B cell (primary cell): ENCODE results near the gene SRRM4. TPM values are rescaled to one million over a fixed set of nuclear protein-coding genes. Genes with fewer than 3 reads are reported as not detected.

Source experiments
- ATAC-seq: fragments of 200-7000 bp; cut with Tn5 transposase; one replicate; pipeline ENCODE4 v1.10.0; 2021; ENCODE audit warnings: low read depth, mild to moderate bottlenecking, moderate number of reproducible peaks, moderate library complexity
- CTCF ChIA-PET: fragments of 350-600 bp; sonication (Branson Sonifier 250); formaldehyde crosslinking; loops from one replicate; lab custom pipeline; 2021; ENCODE audit warnings: antibody characterized with exemption, inconsistent platforms; lab: Charles Lee
- POLR2A ChIA-PET: fragments of 350-600 bp; sonication (Branson Sonifier 250); formaldehyde crosslinking; loops from one replicate; lab custom pipeline; 2021; ENCODE audit warnings: antibody characterized with exemption; lab: Charles Lee
- DNase-seq: peaks from one replicate; pipeline ENCODE4 v3.0.0; 2013
- H2AFZ ChIP-seq: 2 replicates; pipeline ENCODE4 v1.6.1; 2012; ENCODE audit warnings: mild to moderate bottlenecking, low read depth, low read length; ENCODE audit not compliant: insufficient read depth, poor library complexity, severe bottlenecking
- H3K27ac ChIP-seq, 2 donors: 1 replicate in 1 of 2; 2 replicates in 1 of 2; pipeline ENCODE4 v1.5.1; 2012 to 2013; ENCODE audit warnings: low read length in 2 of 2, mild to moderate bottlenecking in 2 of 2, moderate library complexity in 1 of 2
- H3K27me3 ChIP-seq, 4 experiments: fragments of 200-600 bp in 1 of 4; sonication (generic) in 1 of 4; replicated peaks in 1 of 4; 1 replicate in 2 of 4; 2 replicates in 2 of 4; pipeline versions ENCODE4 v1.6.1 to v1.7.0; 2013 to 2016; ENCODE audit warnings: low read length in 3 of 4, mild to moderate bottlenecking in 2 of 4, mixed read lengths in 1 of 4, moderate library complexity in 1 of 4; ENCODE audit not compliant: insufficient read depth in 4 of 4, control insufficient read depth in 3 of 4; ENCODE audit errors: control extremely low read depth in 1 of 4
- H3K36me3 ChIP-seq, 2 experiments: replicated peaks in 1 of 2; 1 replicate in 1 of 2; 2 replicates in 1 of 2; pipeline versions ENCODE4 v1.6.1 to v1.7.1; 2013; ENCODE audit warnings: low read length in 1 of 2; ENCODE audit not compliant: insufficient read depth in 2 of 2, control insufficient read depth in 1 of 2; ENCODE audit errors: control extremely low read depth in 1 of 2, extremely low read depth in 1 of 2
- H3K4me1 ChIP-seq, 2 donors: fragments of 200-600 bp in 1 of 2; sonication (generic) in 1 of 2; 1 replicate in 1 of 2; 2 replicates in 1 of 2; pipeline versions ENCODE4 v1.5.1 to v1.6.1; 2013 to 2017; ENCODE audit warnings: low read length in 2 of 2; ENCODE audit not compliant: control insufficient read depth in 2 of 2, insufficient read depth in 2 of 2
- H3K4me2 ChIP-seq: replicated peaks from 2 replicates; pipeline ENCODE3; 2012; ENCODE audit warnings: mild to moderate bottlenecking, low read depth, low read length; ENCODE audit not compliant: poor library complexity, severe bottlenecking
- H3K4me3 ChIP-seq, 5 experiments: fragments of 200-600 bp in 1 of 5; sonication (generic) in 1 of 5; 1 replicate in 3 of 5; 2 replicates in 2 of 5; pipeline versions ENCODE4 v1.5.1 to v1.7.0; 2011 to 2016; ENCODE audit warnings: low read length in 4 of 5, mild to moderate bottlenecking in 4 of 5, low read depth in 2 of 5, control low read depth in 1 of 5, moderate library complexity in 1 of 5; ENCODE audit not compliant: insufficient read depth in 1 of 5; ENCODE audit errors: control extremely low read depth in 1 of 5, extremely low read depth in 1 of 5
- H3K79me2 ChIP-seq: fragments of 200-600 bp; sonication (generic); one replicate; pipeline ENCODE4 v1.6.0; 2016; ENCODE audit warnings: low read length; ENCODE audit not compliant: control insufficient read depth, insufficient read depth
- H3K9ac ChIP-seq: fragments of 200-600 bp; sonication (generic); 2 replicates; pipeline ENCODE4 v1.6.1; 2017; ENCODE audit warnings: mild to moderate bottlenecking, low read length, moderate library complexity
- H3K9me3 ChIP-seq, 3 donors: one replicate each; pipeline versions ENCODE4 v1.6.1 to v1.7.1; 2013; ENCODE audit warnings: low read length in 2 of 3; ENCODE audit not compliant: control insufficient read depth in 2 of 3, insufficient read depth in 1 of 3; ENCODE audit errors: control extremely low read depth in 1 of 3
- H4K20me1 ChIP-seq: 2 replicates; pipeline ENCODE4 v1.6.0; 2012; ENCODE audit warnings: mild to moderate bottlenecking, low read length; ENCODE audit not compliant: insufficient read depth, control insufficient read depth, poor library complexity, severe bottlenecking
- H3K27ac Mint-ChIP-seq: one replicate; pipeline ENCODE4 v1.8.0; 2021; ENCODE audit warnings: mixed read lengths
- H3K27me3 Mint-ChIP-seq: one replicate; pipeline ENCODE4 v1.8.0; 2021; ENCODE audit warnings: mixed read lengths
- H3K4me1 Mint-ChIP-seq: one replicate; pipeline ENCODE4 v1.8.0; 2021; ENCODE audit warnings: mixed read lengths
- H3K4me3 Mint-ChIP-seq: one replicate; pipeline ENCODE4 v1.8.0; 2021; ENCODE audit warnings: mixed read lengths
- H3K9me3 Mint-ChIP-seq: one replicate; pipeline ENCODE4 v1.8.0; 2022; ENCODE audit warnings: mixed read lengths; ENCODE audit not compliant: insufficient read depth
- EZH2 ChIP-seq: IDR thresholded peaks from 2 replicates; pipeline ENCODE4 v1.6.1; 2012; ENCODE audit warnings: borderline replicate concordance, low read depth, mild to moderate bottlenecking, moderate library complexity, low read length; ENCODE audit not compliant: insufficient read depth, poor library complexity, severe bottlenecking
- WGBS: methylation state at CpG from one replicate; pipeline ENCODE4 v1.1.5; 2013; ENCODE audit warnings: missing lambda C conversion rate; ENCODE audit not compliant: insufficient coverage; 5-methylcytosine and 5-hydroxymethylcytosine counted together
- intact Hi-C: fragments of 100-400 bp; cut with micrococcal nuclease; formaldehyde crosslinking; loops from one replicate; pipeline ENCODE4 v1.10.0; 2022
- polyA plus RNA-seq: library from polyadenylated mRNA; depleted of rRNA; stranded (reverse); fragments of >200 nt; gene quantifications from 2 replicates; pipeline ENCODE4 v1.2.3, GENCODE V29; 2012
- total RNA-seq, 2 donors: library from RNA; stranded (reverse); fragments of 120-200 nt in 1 of 2; gene quantifications; 1 replicate in 1 of 2; 2 replicates in 1 of 2; pipeline versions ENCODE4 v1.2.3 to v1.2.4, GENCODE V29; 2013 to 2022
- TF ChIP-seq, protein P1 (sequence below): fragments of 200-600 bp; IDR thresholded peaks from one replicate; pipeline ENCODE4 v1.8.0; 2022; ENCODE audit warnings: antibody characterized with exemption, mild to moderate bottlenecking

SRRM4 gene
- total and polyA plus RNA-seq, 2 donors (not counting 1 experiment from before 2014, with no cell fraction given): not detected

DNA sequence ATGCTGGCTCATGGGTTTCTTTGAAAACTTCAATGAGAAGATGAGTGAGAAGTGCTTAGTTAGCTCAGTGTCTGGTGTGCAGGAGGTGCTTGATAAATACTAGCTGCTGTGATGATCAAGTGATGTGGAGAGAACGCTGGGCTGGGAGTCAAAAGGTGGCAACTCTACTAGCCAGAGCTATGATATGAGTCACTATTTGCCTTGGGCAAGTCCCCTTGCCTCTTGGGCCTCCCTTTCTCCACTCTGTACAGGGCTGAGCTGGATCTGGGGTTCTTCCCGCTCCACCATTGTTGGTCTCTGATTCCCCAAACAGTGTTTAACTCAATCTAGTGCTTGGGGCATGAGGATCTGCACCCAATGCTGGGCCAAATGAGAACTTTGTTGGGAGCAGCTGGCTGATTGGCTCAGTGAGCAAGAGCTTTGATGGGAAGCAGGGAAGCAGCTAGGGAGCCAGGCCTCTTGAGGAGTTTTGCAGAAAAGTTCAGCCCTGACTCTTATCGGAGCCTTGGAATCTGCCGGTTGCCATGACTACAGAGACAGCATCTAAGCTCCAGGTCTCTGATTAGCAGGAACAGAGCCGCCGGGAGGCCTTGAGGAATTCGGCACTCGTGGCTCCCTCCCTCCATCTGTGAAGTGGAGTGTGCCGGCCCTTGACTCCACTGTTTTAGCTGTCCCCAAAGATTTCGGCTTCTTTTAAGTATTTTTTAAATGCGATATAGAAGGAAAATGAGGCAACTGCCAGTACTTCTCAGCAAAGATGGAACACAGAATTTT is 115.3 kb downstream of the SRRM4 start:
- Histone ChIP-seq H3K9ac (no peak overlapping the region), H4K20me1 (no peaks in the 10 kb centered on the region), H3K4me3 (no peak overlapping the region), H3K9me3 (peaks cover 0 to 9% (median 0%) of the 10 kb centered on the region in 3 donors), H3K4me1 (no peaks in the 10 kb centered on the region), H3K79me2 (no peaks in the 10 kb centered on the region), H3K4me2 (no peak overlapping the region), H2AFZ (no peak overlapping the region), H3K27me3 (no peaks in the 10 kb centered on the region), H3K36me3 (no peaks in the 10 kb centered on the region), H3K27ac (no peak overlapping the region)
- H3K27me3 Mint-ChIP-seq: peaks cover 6% of the 10 kb centered on the region
- TF ChIP-seq EZH2: no peak
- TF ChIP-seq, protein P1, sequence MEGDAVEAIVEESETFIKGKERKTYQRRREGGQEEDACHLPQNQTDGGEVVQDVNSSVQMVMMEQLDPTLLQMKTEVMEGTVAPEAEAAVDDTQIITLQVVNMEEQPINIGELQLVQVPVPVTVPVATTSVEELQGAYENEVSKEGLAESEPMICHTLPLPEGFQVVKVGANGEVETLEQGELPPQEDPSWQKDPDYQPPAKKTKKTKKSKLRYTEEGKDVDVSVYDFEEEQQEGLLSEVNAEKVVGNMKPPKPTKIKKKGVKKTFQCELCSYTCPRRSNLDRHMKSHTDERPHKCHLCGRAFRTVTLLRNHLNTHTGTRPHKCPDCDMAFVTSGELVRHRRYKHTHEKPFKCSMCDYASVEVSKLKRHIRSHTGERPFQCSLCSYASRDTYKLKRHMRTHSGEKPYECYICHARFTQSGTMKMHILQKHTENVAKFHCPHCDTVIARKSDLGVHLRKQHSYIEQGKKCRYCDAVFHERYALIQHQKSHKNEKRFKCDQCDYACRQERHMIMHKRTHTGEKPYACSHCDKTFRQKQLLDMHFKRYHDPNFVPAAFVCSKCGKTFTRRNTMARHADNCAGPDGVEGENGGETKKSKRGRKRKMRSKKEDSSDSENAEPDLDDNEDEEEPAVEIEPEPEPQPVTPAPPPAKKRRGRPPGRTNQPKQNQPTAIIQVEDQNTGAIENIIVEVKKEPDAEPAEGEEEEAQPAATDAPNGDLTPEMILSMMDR: no peak
- WGBS: 42% methylated on average over 9 of the region's 11 CpGs
- no peaks in the 10 kb centered on the region for H3K4me1 Mint-ChIP-seq
- ATAC-seq (no peak), DNase-seq (no peak)
- no peak overlapping the region for H3K4me3 Mint-ChIP-seq
- peaks cover 11% of the 10 kb centered on the region for H3K9me3 Mint-ChIP-seq
- intact Hi-C loops: no loop called here
- no peak overlapping the region for H3K27ac Mint-ChIP-seq
- CTCF ChIA-PET: no interaction called here
- POLR2A ChIA-PET: no interaction called here

DNA sequence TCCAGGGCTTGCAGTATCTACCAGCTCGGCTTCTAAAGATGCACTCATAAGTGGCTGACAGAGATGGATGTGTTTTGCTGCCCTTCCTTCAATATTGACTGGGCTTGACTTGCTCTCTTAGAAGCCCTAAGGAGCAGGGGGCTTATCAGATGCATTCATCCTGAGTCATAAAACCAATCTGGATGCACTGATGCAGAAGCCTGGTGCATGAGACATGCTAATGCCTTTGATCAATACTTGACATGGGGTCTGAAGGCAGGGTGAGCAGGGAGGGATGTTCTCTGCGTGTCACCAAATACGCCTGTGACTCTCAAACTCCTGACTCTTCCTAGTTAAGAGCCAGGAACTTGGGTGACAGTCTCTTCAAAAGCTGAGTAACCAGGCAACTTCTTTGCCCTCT is 119.6 kb downstream of the SRRM4 start:
- H3K27ac ChIP-seq: no peak overlapping the region
- intact Hi-C loops: no loop called here
- peaks cover 0 to 9% (median 0%) of the 10 kb centered on the region in 3 donors for H3K9me3 ChIP-seq
- CTCF ChIA-PET: no interaction called here
- no peak overlapping the region for H2AFZ ChIP-seq
- DNase-seq: no peak
- POLR2A ChIA-PET: no interaction called here
- H3K4me3 ChIP-seq: no peak overlapping the region
- no peak for ATAC-seq
- no peaks in the 10 kb centered on the region for H3K4me1 ChIP-seq
- H3K79me2 ChIP-seq: no peaks in the 10 kb centered on the region
- no peaks in the 10 kb centered on the region for H3K36me3 ChIP-seq
- 85% methylated on average over 3 of the region's 3 CpGs for WGBS
- Mint-ChIP-seq H3K27me3 (peaks cover 3% of the 10 kb centered on the region), H3K4me1 (no peaks in the 10 kb centered on the region), H3K27ac (no peak overlapping the region), H3K4me3 (no peak overlapping the region), H3K9me3 (peaks cover 11% of the 10 kb centered on the region)
- H3K9ac ChIP-seq: no peak overlapping the region
- no peaks in the 10 kb centered on the region for H4K20me1 ChIP-seq
- no peak overlapping the region for H3K4me2 ChIP-seq
- H3K27me3 ChIP-seq: no peaks in the 10 kb centered on the region
- TF ChIP-seq, protein P1: no peak
- TF ChIP-seq EZH2: no peak
